Ishikawa (cell line): ENCODE results near the gene SLC22A17.

Experiments used
- CEBPB ChIP-seq: IDR thresholded peaks from 2 replicates; pipeline ENCODE4 v1.6.1; 2012
- CREB1 ChIP-seq: IDR thresholded peaks from 2 replicates; pipeline ENCODE4 v1.6.1; 2012; ENCODE audit warnings: low read depth
- EGR1 ChIP-seq: IDR thresholded peaks from 2 replicates; pipeline ENCODE4 v1.6.1; 2012
- EP300 ChIP-seq: IDR thresholded peaks from 2 replicates; pipeline ENCODE4 v1.6.1; 2012; ENCODE audit warnings: borderline replicate concordance
- FOXM1 ChIP-seq: IDR thresholded peaks from 2 replicates; pipeline ENCODE4 v1.6.1; 2012; ENCODE audit warnings: low read depth, borderline replicate concordance
- MAX ChIP-seq: IDR thresholded peaks from 2 replicates; pipeline ENCODE4 v1.6.1; 2012
- NFIC ChIP-seq: IDR thresholded peaks from 2 replicates; pipeline ENCODE4 v1.6.1; 2012
- RAD21 ChIP-seq: IDR thresholded peaks from 2 replicates; pipeline ENCODE4 v1.6.1; 2012; ENCODE audit warnings: low read depth
- TCF12 ChIP-seq: IDR thresholded peaks from 2 replicates; pipeline ENCODE4 v1.6.1; 2012; ENCODE audit warnings: low read depth
- TEAD4 ChIP-seq: IDR thresholded peaks from 2 replicates; pipeline ENCODE4 v1.6.1; 2012
- YY1 ChIP-seq: IDR thresholded peaks from 2 replicates; pipeline ENCODE4 v1.6.1; 2012; ENCODE audit warnings: low read depth
- ZBTB7A ChIP-seq: IDR thresholded peaks from 2 replicates; pipeline ENCODE4 v1.6.1; 2012; ENCODE audit warnings: low read depth
- TF ChIP-seq, protein P1 (sequence below): IDR thresholded peaks from 2 replicates; pipeline ENCODE4 v1.6.1; 2012
- TF ChIP-seq, protein P2 (sequence below): IDR thresholded peaks from 2 replicates; pipeline ENCODE4 v1.6.1; 2012; ENCODE audit warnings: low read depth, mild to moderate bottlenecking

SLC22A17 gene

DNA sequence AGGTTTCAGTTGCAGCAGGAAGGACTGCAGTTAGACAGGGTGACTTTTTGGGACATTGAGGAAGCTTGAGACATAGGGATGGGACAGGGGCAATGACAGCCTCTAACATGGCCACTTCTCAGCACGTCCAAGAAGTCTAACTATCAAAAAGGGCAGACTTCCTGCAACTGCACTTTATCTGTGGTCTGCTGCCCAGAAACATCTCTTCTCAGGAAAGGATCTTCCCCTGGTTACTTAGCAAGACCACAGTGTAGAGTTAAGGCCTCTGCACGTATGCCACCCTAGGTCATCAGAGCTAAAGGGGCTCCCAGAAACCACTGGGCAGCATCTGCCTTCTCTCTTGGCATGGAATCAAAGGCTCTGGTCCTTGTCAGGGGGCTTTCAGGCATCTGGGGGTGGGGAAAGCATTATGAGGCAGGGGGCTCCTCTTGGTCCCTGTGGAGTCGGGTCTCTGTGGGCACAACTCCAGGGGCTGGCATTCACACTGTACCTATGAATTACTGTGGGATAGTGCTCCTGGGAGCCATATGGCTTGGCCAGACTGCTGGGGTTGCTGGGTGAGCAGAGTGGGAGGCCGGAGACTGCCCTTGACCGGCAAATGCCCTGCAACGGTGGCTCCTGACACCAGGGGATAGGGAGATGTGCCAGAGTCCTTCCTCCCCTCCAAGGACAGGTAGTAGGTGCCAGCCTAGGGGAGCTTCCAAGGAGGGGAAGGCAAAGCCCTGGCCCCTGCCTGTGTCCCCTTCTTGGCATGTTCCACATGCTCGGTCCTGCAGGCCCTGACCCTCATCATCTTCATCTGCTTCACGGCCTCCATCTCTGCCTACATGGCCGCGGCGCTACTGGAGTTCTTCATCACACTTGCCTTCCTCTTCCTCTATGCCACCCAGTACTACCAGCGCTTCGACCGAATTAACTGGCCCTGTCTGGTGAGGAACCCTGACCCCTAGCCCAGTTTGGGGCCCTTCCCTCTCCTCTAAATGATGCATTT, 25.2 kb upstream of the SLC22A17 start:
- TF ChIP-seq TCF12 (no peak), TEAD4 (no peak), EGR1 (no peak), YY1 (no peak), ZBTB7A (no peak), CEBPB (no peak), NFIC (no peak), EP300 (no peak), RAD21 (no peak)
- TF ChIP-seq, protein P1, sequence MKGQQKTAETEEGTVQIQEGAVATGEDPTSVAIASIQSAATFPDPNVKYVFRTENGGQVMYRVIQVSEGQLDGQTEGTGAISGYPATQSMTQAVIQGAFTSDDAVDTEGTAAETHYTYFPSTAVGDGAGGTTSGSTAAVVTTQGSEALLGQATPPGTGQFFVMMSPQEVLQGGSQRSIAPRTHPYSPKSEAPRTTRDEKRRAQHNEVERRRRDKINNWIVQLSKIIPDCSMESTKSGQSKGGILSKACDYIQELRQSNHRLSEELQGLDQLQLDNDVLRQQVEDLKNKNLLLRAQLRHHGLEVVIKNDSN: no peak
- TF ChIP-seq, protein P2, sequence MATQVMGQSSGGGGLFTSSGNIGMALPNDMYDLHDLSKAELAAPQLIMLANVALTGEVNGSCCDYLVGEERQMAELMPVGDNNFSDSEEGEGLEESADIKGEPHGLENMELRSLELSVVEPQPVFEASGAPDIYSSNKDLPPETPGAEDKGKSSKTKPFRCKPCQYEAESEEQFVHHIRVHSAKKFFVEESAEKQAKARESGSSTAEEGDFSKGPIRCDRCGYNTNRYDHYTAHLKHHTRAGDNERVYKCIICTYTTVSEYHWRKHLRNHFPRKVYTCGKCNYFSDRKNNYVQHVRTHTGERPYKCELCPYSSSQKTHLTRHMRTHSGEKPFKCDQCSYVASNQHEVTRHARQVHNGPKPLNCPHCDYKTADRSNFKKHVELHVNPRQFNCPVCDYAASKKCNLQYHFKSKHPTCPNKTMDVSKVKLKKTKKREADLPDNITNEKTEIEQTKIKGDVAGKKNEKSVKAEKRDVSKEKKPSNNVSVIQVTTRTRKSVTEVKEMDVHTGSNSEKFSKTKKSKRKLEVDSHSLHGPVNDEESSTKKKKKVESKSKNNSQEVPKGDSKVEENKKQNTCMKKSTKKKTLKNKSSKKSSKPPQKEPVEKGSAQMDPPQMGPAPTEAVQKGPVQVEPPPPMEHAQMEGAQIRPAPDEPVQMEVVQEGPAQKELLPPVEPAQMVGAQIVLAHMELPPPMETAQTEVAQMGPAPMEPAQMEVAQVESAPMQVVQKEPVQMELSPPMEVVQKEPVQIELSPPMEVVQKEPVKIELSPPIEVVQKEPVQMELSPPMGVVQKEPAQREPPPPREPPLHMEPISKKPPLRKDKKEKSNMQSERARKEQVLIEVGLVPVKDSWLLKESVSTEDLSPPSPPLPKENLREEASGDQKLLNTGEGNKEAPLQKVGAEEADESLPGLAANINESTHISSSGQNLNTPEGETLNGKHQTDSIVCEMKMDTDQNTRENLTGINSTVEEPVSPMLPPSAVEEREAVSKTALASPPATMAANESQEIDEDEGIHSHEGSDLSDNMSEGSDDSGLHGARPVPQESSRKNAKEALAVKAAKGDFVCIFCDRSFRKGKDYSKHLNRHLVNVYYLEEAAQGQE: no peak

GRCh38 chr14:23377198-23377550, 24.5 kb upstream of the SLC22A17 start:
- TF ChIP-seq YY1 (no peak), FOXM1 (no peak), EGR1 (no peak)

DNA sequence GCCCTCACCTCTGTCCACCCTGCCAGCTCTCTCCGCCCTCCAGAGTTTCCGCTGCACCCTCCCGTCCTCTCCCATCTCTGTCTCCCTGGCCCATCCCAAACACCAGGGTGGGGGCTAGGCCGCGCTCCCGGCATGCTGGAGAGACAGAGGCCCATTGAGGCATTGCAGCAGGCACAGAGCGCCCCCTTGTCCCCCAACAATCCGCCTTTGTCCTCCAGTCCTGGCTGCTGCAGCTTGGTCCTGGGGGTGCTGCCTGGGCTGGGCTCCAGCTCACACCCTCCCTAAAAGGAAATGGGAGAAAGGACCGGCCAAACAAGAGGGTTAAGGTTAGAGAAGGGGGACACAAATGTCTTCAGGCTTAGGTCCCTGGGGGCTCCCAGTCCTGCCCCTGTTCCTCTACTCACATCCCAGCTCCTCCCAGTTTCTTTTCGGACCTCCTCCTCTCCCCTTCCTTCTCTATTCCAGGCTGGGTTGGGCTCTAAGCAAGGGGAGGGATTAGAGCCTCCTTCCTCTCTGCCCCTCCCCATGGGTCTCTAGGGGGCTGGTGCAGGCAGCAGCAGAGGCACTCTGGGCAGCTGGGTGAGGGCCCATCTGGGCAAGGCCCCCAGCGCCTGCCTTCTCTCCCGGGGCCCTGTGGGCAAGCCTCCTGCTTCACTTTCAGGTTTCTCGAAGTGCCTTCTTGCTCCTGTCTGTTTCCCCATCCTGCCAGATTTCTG, 24.0 kb upstream of the SLC22A17 start, which contains the start of gene CMTM5:
Gene CMTM5, plus strand, starts transcription at position 565 of the 716 bp plus-strand sequence. CDS start 206 bp downstream, outside the sequence.
- TF ChIP-seq RAD21: no peak
- TF ChIP-seq CEBPB: no peak
- no peak for TF ChIP-seq MAX
- TF ChIP-seq, protein P1: no peak
- no peak for TF ChIP-seq EGR1
- no peak for TF ChIP-seq ZBTB7A
- TF ChIP-seq CREB1: no peak
- no peak for TF ChIP-seq FOXM1
- TF ChIP-seq TEAD4: no peak
- no peak for TF ChIP-seq TCF12
- TF ChIP-seq, protein P2: no peak
- no peak for TF ChIP-seq EP300
- no peak for TF ChIP-seq NFIC

- TF ChIP-seq EGR1 (no peak), CREB1 (no peak), RAD21 (no peak), YY1 (no peak), TEAD4 (no peak), CEBPB (no peak), MAX (no peak)
- TF ChIP-seq, protein P2: no peak
These were observed 23.0 kb upstream of the SLC22A17 start for GRCh38 chr14:23375527-23376251.
